Measurements from ENCODE around the gene FKBP1B.

GRCh38 chr2:24022324-24022974, 27.1 kb upstream of the FKBP1B start:
- TF ChIP-seq, protein P1, sequence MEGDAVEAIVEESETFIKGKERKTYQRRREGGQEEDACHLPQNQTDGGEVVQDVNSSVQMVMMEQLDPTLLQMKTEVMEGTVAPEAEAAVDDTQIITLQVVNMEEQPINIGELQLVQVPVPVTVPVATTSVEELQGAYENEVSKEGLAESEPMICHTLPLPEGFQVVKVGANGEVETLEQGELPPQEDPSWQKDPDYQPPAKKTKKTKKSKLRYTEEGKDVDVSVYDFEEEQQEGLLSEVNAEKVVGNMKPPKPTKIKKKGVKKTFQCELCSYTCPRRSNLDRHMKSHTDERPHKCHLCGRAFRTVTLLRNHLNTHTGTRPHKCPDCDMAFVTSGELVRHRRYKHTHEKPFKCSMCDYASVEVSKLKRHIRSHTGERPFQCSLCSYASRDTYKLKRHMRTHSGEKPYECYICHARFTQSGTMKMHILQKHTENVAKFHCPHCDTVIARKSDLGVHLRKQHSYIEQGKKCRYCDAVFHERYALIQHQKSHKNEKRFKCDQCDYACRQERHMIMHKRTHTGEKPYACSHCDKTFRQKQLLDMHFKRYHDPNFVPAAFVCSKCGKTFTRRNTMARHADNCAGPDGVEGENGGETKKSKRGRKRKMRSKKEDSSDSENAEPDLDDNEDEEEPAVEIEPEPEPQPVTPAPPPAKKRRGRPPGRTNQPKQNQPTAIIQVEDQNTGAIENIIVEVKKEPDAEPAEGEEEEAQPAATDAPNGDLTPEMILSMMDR (IDR thresholded peaks at IDR 0.05; ENCODE audit: low read length), result no peak
- TF ChIP-seq EZH2 (IDR thresholded peaks at IDR 0.05; ENCODE audit: borderline replicate concordance, low read length), result no peak

Data from OCI-LY1 (cell line).